ENCODE measurements around the gene EIF1.
"Not testable (repeated sequence)": the region's sequence is repeated elsewhere in the genome, so short reads cannot be mapped to it uniquely, and the experiment has no call there.

The EIF1 gene

DNA sequence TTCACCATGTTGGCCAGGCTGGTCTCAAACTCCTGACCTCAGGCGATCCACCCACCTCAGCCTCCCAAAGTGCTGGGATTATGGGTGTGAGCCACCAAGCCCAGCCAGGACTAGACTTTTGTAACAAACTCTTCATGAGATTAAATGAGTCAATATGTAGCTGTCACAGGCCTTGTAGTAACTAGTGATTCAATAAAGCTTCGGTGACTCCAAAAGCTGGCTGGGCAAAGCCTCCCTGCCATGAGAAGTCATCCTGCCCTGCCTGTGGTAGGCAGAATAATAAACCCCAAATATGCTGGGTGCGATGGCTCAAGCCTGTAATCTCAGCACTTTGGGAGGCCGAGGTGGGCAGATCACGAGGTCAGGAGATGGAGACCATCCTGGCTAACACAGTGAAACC, 48.1 kb upstream of the EIF1 start:
- not testable (repeated sequence) for H3K18ac ChIP-seq (ENCODE audit: low read length); H3K9me3 ChIP-seq (replicated peaks in 1 of 2; ENCODE audit: control insufficient read depth in 2 of 2, insufficient read depth in 1 of 2, low read depth in 1 of 2, low read length in 2 of 2); H3K4me2 ChIP-seq (ENCODE audit: insufficient read depth, low read length, poor library complexity, severe bottlenecking); H3K14ac ChIP-seq (ENCODE audit: low read length); H3K79me1 ChIP-seq (ENCODE audit: low read depth, low read length); H2BK12ac ChIP-seq (ENCODE audit: low read length); DNase-seq (ENCODE audit: low spot score); H3K23ac ChIP-seq (ENCODE audit: low read depth, low read length, poor library complexity); H2AK5ac ChIP-seq (ENCODE audit: low read depth, low read length); H2BK5ac ChIP-seq (ENCODE audit: low read length); H3K27ac ChIP-seq (replicated peaks; ENCODE audit: low read length); H2AFZ ChIP-seq (ENCODE audit: low read length); H4K91ac ChIP-seq (ENCODE audit: low read depth, low read length, poor library complexity); H3K4me1 ChIP-seq (ENCODE audit: control insufficient read depth in 2 of 2, insufficient read depth in 1 of 2, low read depth in 1 of 2, low read length in 2 of 2); H3K27me3 ChIP-seq (ENCODE audit: control insufficient read depth in 3 of 3, insufficient read depth in 3 of 3, low read depth in 1 of 3, low read length in 3 of 3); H4K8ac ChIP-seq (ENCODE audit: low read depth, low read length); H2BK15ac ChIP-seq (ENCODE audit: low read length); H3K9ac ChIP-seq (ENCODE audit: low read depth, low read length, poor library complexity); H3K4ac ChIP-seq (ENCODE audit: low read length); H3K4me3 ChIP-seq (ENCODE audit: low read length in 2 of 2); H2BK120ac ChIP-seq (ENCODE audit: low read depth, low read length); H3K36me3 ChIP-seq (replicated peaks in 1 of 2; ENCODE audit: control insufficient read depth in 2 of 2, insufficient read depth in 2 of 2, low read length in 2 of 2)
- WGBS, 2 donors (ENCODE audit: extremely low coverage in 2 of 2, insufficient read length in 2 of 2, insufficient replicate concordance in 1 of 2): no CpG with 5 or more reads among the region's 5 CpGs

DNA sequence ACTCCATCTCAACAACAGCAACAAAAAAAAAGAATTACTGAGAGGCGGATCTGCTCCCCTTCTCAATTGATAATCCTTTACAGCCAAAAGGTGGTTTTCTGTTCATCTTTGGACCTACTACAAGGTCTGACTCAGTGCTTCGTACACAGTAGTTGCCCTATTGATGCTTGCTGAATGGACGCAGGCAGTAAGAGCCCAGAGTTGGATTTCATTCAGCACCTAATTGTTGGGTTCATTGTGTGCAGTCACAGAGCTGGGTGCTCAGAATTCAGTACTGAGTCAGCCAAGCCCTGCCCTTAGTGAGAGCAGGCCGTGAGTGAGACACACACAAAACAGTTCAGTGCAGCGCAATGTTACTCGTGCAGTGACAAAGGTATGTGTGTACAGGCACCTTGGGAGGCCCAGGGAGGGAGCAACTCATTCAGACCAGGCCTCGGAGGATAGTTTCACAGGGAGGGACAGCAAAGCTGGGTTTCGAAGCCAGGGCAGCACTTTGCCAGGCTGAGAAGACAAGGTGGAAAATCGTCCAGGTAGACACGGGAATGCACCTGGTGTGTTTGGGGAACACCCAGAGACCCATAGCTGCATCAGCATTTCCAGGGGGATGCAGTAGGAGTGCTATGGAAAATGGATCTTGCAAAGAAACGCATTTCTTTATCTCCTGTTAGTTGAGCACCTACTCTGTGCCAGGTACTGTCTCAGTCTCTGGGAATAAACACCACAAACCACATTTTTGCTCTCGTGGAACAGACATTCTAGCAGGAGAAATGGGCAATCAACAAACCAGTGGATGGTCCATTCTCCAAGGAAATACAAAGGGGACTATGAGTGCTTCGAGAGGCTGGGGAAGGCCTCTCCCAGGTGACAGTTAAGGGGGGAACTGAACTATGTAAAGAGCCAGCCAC, 46.2 kb upstream of the EIF1 start:
- H3K27ac ChIP-seq (replicated peaks; ENCODE audit: low read length): no peak overlapping the region
- no peak for DNase-seq (ENCODE audit: low spot score)
- H3K23ac ChIP-seq (ENCODE audit: low read depth, low read length, poor library complexity): no peak overlapping the region
- H3K4ac ChIP-seq (ENCODE audit: low read length): no peak overlapping the region
- no peak overlapping the region for H3K9ac ChIP-seq (ENCODE audit: low read depth, low read length, poor library complexity)
- H3K27me3 ChIP-seq (ENCODE audit: control insufficient read depth in 3 of 3, insufficient read depth in 3 of 3, low read depth in 1 of 3, low read length in 3 of 3): peaks cover 0 to 2% (median 0%) of the 10 kb centered on the region in 3 experiments
- no peak overlapping the region for H2BK120ac ChIP-seq (ENCODE audit: low read depth, low read length)
- no peak overlapping the region for H2BK12ac ChIP-seq (ENCODE audit: low read length)
- H3K4me3 ChIP-seq (ENCODE audit: low read length in 2 of 2): no peak overlapping the region
- no peak overlapping the region for H4K8ac ChIP-seq (ENCODE audit: low read depth, low read length)
- no peak overlapping the region for H3K14ac ChIP-seq (ENCODE audit: low read length)
- H3K18ac ChIP-seq (ENCODE audit: low read length): peak overlapping the region; percentile 49
- H2BK5ac ChIP-seq (ENCODE audit: low read length): no peak overlapping the region
- no CpG with 5 or more reads among the region's 13 CpGs for WGBS, 2 donors (ENCODE audit: extremely low coverage in 2 of 2, insufficient read length in 2 of 2, insufficient replicate concordance in 1 of 2)
- peak overlapping the region; percentile 56 for H2AK5ac ChIP-seq (ENCODE audit: low read depth, low read length)
- H3K4me1 ChIP-seq (ENCODE audit: control insufficient read depth in 2 of 2, insufficient read depth in 1 of 2, low read depth in 1 of 2, low read length in 2 of 2): peaks cover 0 to under 1% of the 10 kb centered on the region in 2 donors
- H3K36me3 ChIP-seq (replicated peaks in 1 of 2; ENCODE audit: control insufficient read depth in 2 of 2, insufficient read depth in 2 of 2, low read length in 2 of 2): no peaks in the 10 kb centered on the region
- H3K4me2 ChIP-seq (ENCODE audit: insufficient read depth, low read length, poor library complexity, severe bottlenecking): no peak overlapping the region
- no peak overlapping the region for H4K91ac ChIP-seq (ENCODE audit: low read depth, low read length, poor library complexity)
- H2BK15ac ChIP-seq (ENCODE audit: low read length): no peak overlapping the region
- no peaks in the 10 kb centered on the region for H3K9me3 ChIP-seq (replicated peaks in 1 of 2; ENCODE audit: control insufficient read depth in 2 of 2, insufficient read depth in 1 of 2, low read depth in 1 of 2, low read length in 2 of 2)
- no peak overlapping the region for H2AFZ ChIP-seq (ENCODE audit: low read length)
- no peaks in the 10 kb centered on the region for H3K79me1 ChIP-seq (ENCODE audit: low read depth, low read length)

DNA sequence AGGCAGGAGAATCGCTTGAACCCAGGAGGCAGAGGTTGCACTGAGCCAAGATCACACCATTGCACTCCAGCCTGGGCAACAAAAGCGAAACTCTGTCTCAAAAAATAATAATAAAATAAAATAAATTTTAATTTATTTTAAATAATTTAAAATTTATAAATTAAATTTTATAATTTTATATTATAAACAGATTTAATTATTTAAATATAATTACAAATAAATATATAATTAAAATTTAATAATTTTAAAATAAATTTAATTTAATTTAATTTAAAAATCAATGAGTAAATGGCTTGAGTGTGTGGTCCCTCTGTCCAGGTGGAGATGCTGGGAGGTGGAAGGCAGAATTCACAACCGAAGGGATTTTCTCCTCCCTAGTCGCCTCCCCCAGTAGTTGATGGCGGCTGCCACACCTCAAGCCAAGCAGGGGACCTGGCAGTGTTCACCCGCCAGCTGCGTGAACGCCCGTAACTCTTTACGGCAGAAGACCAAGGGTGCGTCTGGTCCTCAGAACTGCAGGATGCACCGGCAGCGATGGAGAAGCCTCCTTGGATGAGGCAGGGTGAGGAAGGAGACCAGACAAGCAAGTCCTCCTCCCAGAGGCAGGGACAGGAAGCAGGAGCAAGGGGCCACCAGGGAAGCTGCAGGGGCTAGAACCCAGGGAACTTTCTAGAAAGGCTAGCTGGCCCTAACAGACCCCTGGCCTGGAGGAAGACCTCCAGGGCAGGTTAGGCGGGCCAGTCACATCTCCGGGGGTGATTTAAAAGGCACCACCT, 41.5 kb upstream of the EIF1 start:
- H2BK5ac ChIP-seq (ENCODE audit: low read length): peak overlapping the region; percentile 7

More for the DNA sequence above, 41.5 kb upstream of the EIF1 start:
- Histone ChIP-seq H2AK5ac (ENCODE audit: low read depth, low read length) (peak overlapping the region; percentile 17), H2BK120ac (ENCODE audit: low read depth, low read length) (no peak overlapping the region), H2AFZ (ENCODE audit: low read length) (peak overlapping the region; percentile 88), H3K79me1 (ENCODE audit: low read depth, low read length) (no peaks in the 10 kb centered on the region), H3K4me3 (ENCODE audit: low read length in 2 of 2) (no peak overlapping the region), H3K9me3 (replicated peaks in 1 of 2; ENCODE audit: control insufficient read depth in 2 of 2, insufficient read depth in 1 of 2, low read depth in 1 of 2, low read length in 2 of 2) (peaks cover 0 to 3% of the 10 kb centered on the region in 2 donors), H3K23ac (ENCODE audit: low read depth, low read length, poor library complexity) (no peak overlapping the region), H4K91ac (ENCODE audit: low read depth, low read length, poor library complexity) (no peak overlapping the region), H3K27ac (replicated peaks; ENCODE audit: low read length) (no peak overlapping the region), H3K4me1 (ENCODE audit: control insufficient read depth in 2 of 2, insufficient read depth in 1 of 2, low read depth in 1 of 2, low read length in 2 of 2) (peaks cover 3 to 6% of the 10 kb centered on the region in 2 donors), H2BK12ac (ENCODE audit: low read length) (peak overlapping the region; percentile 53), H4K8ac (ENCODE audit: low read depth, low read length) (no peak overlapping the region), H2BK15ac (ENCODE audit: low read length) (peak overlapping the region; percentile 2), H3K4ac (ENCODE audit: low read length) (no peak overlapping the region), H3K14ac (ENCODE audit: low read length) (no peak overlapping the region), H3K27me3 (ENCODE audit: control insufficient read depth in 3 of 3, insufficient read depth in 3 of 3, low read depth in 1 of 3, low read length in 3 of 3) (peaks cover 0 to 2% (median 0%) of the 10 kb centered on the region in 3 experiments), H3K18ac (ENCODE audit: low read length) (peak overlapping the region; percentile 36), H3K4me2 (ENCODE audit: insufficient read depth, low read length, poor library complexity, severe bottlenecking) (no peak overlapping the region), H3K36me3 (replicated peaks in 1 of 2; ENCODE audit: control insufficient read depth in 2 of 2, insufficient read depth in 2 of 2, low read length in 2 of 2) (no peaks in the 10 kb centered on the region), H3K9ac (ENCODE audit: low read depth, low read length, poor library complexity) (no peak overlapping the region)
- no peak for DNase-seq (ENCODE audit: low spot score)
- WGBS, 2 donors (ENCODE audit: extremely low coverage in 2 of 2, insufficient read length in 2 of 2, insufficient replicate concordance in 1 of 2): no CpG with 5 or more reads among the region's 15 CpGs
